IMR-90 (cell line): ENCODE results near the gene COL23A1. TPM values are rescaled to one million over a fixed set of nuclear protein-coding genes. Genes with fewer than 3 reads are reported as not detected.

ENCODE experiments used
- ATAC-seq: fragments of 200-7000 bp; cut with Tn5 transposase; 2 replicates; pipeline ENCODE4 v1.9.1; 2020; ENCODE audit warnings: low read depth, mild to moderate bottlenecking, moderate library complexity
- BruUV-seq: library from RNA; stranded (reverse); fragments of 400-500 nt; replicated peaks from 2 replicates; lab custom pipeline; 2021; lab: Mats Ljungman, UMichigan
- CTCF ChIA-PET: fragments of 300-600 bp; formaldehyde crosslinking; extraction: SDS; loops from one replicate; lab custom pipeline; 2021; ENCODE audit warnings: antibody characterized with exemption; lab: Yijun Ruan, JAX
- POLR2A ChIA-PET: fragments of 300-600 bp; sonication (Branson Sonifier 250); formaldehyde crosslinking; loops from one replicate; lab custom pipeline; 2022; ENCODE audit warnings: antibody characterized with exemption; ENCODE audit not compliant: unreplicated experiment; lab: Charles Lee
- DNase-seq: peaks from one replicate; pipeline ENCODE4 v3.0.0; 2013
- H2AFZ ChIP-seq: replicated peaks from 2 replicates; pipeline ENCODE3; 2013; ENCODE audit warnings: low read length, mild to moderate bottlenecking; ENCODE audit not compliant: poor library complexity
- H2AK5ac ChIP-seq: 2 replicates; pipeline ENCODE4 v1.6.1; 2013; ENCODE audit warnings: low read depth, low read length, inconsistent platforms
- H2AK9ac ChIP-seq: replicated peaks from 2 replicates; pipeline ENCODE3; 2013; ENCODE audit warnings: mild to moderate bottlenecking, low read depth, low read length, moderate library complexity; ENCODE audit not compliant: poor library complexity
- H2BK120ac ChIP-seq: 2 replicates; pipeline ENCODE4 v1.6.1; 2013; ENCODE audit warnings: low read depth, low read length, inconsistent platforms
- H2BK15ac ChIP-seq: 3 replicates; pipeline ENCODE4 v1.6.1; 2013; ENCODE audit warnings: low read depth, low read length, inconsistent platforms
- H2BK20ac ChIP-seq: 2 replicates; pipeline ENCODE4 v1.6.1; 2013; ENCODE audit warnings: low read depth, mild to moderate bottlenecking, inconsistent platforms, low read length, moderate library complexity
- H2BK5ac ChIP-seq: 2 replicates; pipeline ENCODE4 v1.6.1; 2013; ENCODE audit warnings: mild to moderate bottlenecking, low read depth, low read length, inconsistent platforms; ENCODE audit not compliant: poor library complexity, severe bottlenecking
- H3K14ac ChIP-seq: replicated peaks from 2 replicates; pipeline ENCODE4 v1.6.1; 2013; ENCODE audit warnings: low read depth, low read length, inconsistent platforms
- H3K18ac ChIP-seq: 2 replicates; pipeline ENCODE4 v1.6.1; 2013; ENCODE audit warnings: low read depth, low read length, control low read depth
- H3K23ac ChIP-seq: 2 replicates; pipeline ENCODE4 v1.6.1; 2013; ENCODE audit warnings: low read depth, low read length, inconsistent platforms
- H3K27ac ChIP-seq: 2 replicates; pipeline ENCODE4 v1.5.1; 2013; ENCODE audit warnings: mild to moderate bottlenecking, control low read depth, low read length; ENCODE audit not compliant: insufficient read depth
- H3K27me3 ChIP-seq: 2 replicates; pipeline ENCODE4 v1.6.1; 2013; ENCODE audit warnings: low read length; ENCODE audit not compliant: control insufficient read depth, insufficient read depth
- H3K36me3 ChIP-seq: 2 replicates; pipeline ENCODE4 v1.6.1; 2013; ENCODE audit warnings: low read length, mixed read lengths; ENCODE audit not compliant: control insufficient read depth, insufficient read depth
- H3K4ac ChIP-seq: 2 replicates; pipeline ENCODE4 v1.6.1; 2013; ENCODE audit warnings: low read depth, low read length, inconsistent platforms
- H3K4me1 ChIP-seq: 2 replicates; pipeline ENCODE4 v1.6.1; 2013; ENCODE audit warnings: low read length, mixed read lengths; ENCODE audit not compliant: control insufficient read depth, insufficient read depth
- H3K4me2 ChIP-seq: 2 replicates; pipeline ENCODE4 v1.6.1; 2013; ENCODE audit warnings: low read depth, mild to moderate bottlenecking, control low read depth, low read length, moderate library complexity
- H3K4me3 ChIP-seq: 2 replicates; pipeline ENCODE4 v1.5.1; 2013; ENCODE audit warnings: low read depth, mild to moderate bottlenecking, control low read depth, low read length, moderate library complexity; ENCODE audit not compliant: insufficient read depth
- H3K56ac ChIP-seq: 2 replicates; pipeline ENCODE4 v1.6.1; 2013; ENCODE audit warnings: low read length, inconsistent platforms; ENCODE audit not compliant: insufficient read depth; ENCODE audit errors: extremely low read depth
- H3K79me1 ChIP-seq, 2 experiments: 2 replicates each; pipeline ENCODE4 v1.6.1; 2013; ENCODE audit warnings: low read length in 2 of 2, inconsistent platforms in 1 of 2, low read depth in 1 of 2
- H3K9ac ChIP-seq: 2 replicates; pipeline ENCODE4 v1.6.1; 2013; ENCODE audit warnings: low read depth, low read length, control low read depth
- H3K9me1 ChIP-seq: 2 replicates; pipeline ENCODE4 v1.6.1; 2013; ENCODE audit warnings: low read length, inconsistent platforms; ENCODE audit not compliant: insufficient read depth
- H3K9me3 ChIP-seq: 2 replicates; pipeline ENCODE4 v1.6.1; 2013; ENCODE audit warnings: low read length; ENCODE audit not compliant: control insufficient read depth, insufficient read depth
- H4K20me1 ChIP-seq: 2 replicates; pipeline ENCODE4 v1.6.1; 2013; ENCODE audit warnings: low read length, inconsistent platforms; ENCODE audit not compliant: insufficient read depth
- H4K5ac ChIP-seq: 2 replicates; pipeline ENCODE4 v1.6.1; 2013; ENCODE audit warnings: mild to moderate bottlenecking, low read depth, low read length, control low read depth
- H4K8ac ChIP-seq, 2 experiments: 2 replicates each; pipeline ENCODE4 v1.6.1; 2013; ENCODE audit warnings: low read depth in 2 of 2, low read length in 2 of 2, control low read depth in 1 of 2, inconsistent platforms in 1 of 2
- H4K91ac ChIP-seq: 2 replicates; pipeline ENCODE4 v1.6.1; 2013; ENCODE audit warnings: low read depth, low read length, inconsistent platforms; ENCODE audit not compliant: insufficient read depth
- CHD1 ChIP-seq: IDR thresholded peaks from 2 replicates; pipeline ENCODE4 v1.6.1; 2012; ENCODE audit warnings: low read depth, low read length, improper control_type of control experiment
- FOS ChIP-seq: fragments of 150-350 bp; IDR thresholded peaks from 2 replicates; pipeline ENCODE4 v1.6.1; 2016; ENCODE audit warnings: low read depth, low read length
- NFE2L2 ChIP-seq: fragments of 150-350 bp; IDR thresholded peaks from 2 replicates; pipeline ENCODE4 v1.6.1; 2016; ENCODE audit warnings: low read depth, mild to moderate bottlenecking, low read length
- POLR2A ChIP-seq: IDR thresholded peaks from 2 replicates; pipeline ENCODE4 v1.6.1; 2012; ENCODE audit warnings: mild to moderate bottlenecking, low read depth, low read length
- RAD21 ChIP-seq: IDR thresholded peaks from 2 replicates; pipeline ENCODE4 v1.6.1; 2012; ENCODE audit warnings: low read length, improper control_type of control experiment
- RCOR1 ChIP-seq: IDR thresholded peaks from 2 replicates; pipeline ENCODE4 v1.6.1; 2012; ENCODE audit warnings: mild to moderate bottlenecking, low read length, improper control_type of control experiment; ENCODE audit not compliant: insufficient replicate concordance
- WGBS, 2 experiments: methylation state at CpG; one replicate each; pipeline versions ENCODE4 v1.1.5 to v1.1.7; 2013; ENCODE audit warnings: missing lambda C conversion rate in 2 of 2; ENCODE audit not compliant: insufficient read length in 1 of 2; ENCODE audit errors: extremely low coverage in 2 of 2; 5-methylcytosine and 5-hydroxymethylcytosine counted together
- dilution Hi-C: fragments of 300-500 bp; cut with HindIII; formaldehyde crosslinking; loops from one replicate; pipeline ENCODE4 v1.14.3; 2018; ENCODE audit warnings: low sequenced_read_pairs; ENCODE audit not compliant: unreplicated experiment
- in situ Hi-C: fragments of 300-500 bp; cut with MboI; formaldehyde crosslinking; loops from 3 replicates; pipeline ENCODE4 v1.14.3; 2019; ENCODE audit warnings: low sequenced_read_pairs, inconsistent platforms, mixed read lengths
- intact Hi-C: fragments of 100-400 bp; cut with micrococcal nuclease; formaldehyde crosslinking; loops from 2 replicates; pipeline ENCODE4 v1.10.0; 2022
- polyA plus RNA-seq, 3 experiments: library from polyadenylated mRNA; depleted of rRNA; stranded (reverse); fragments of >200 nt; gene quantifications; 2 replicates each; pipeline ENCODE4 v1.2.3, GENCODE V29; 2012; ENCODE audit warnings: low replicate concordance in 1 of 3
- total RNA-seq: library from RNA; depleted of rRNA; stranded (reverse); fragments of >200 nt; gene quantifications from 2 replicates; pipeline ENCODE4 v1.2.3, GENCODE V29; 2012
- TF ChIP-seq, protein P1 (sequence below): conservative IDR thresholded peaks from 2 replicates; pipeline ENCODE4 v1.5.1; 2012; ENCODE audit warnings: mild to moderate bottlenecking, low read depth, low read length, improper control_type of control experiment

Gene COL23A1
- total and polyA plus RNA-seq, 2 of the 4 experiments (the other 2 are of a cell fraction) = not detected

DNA sequence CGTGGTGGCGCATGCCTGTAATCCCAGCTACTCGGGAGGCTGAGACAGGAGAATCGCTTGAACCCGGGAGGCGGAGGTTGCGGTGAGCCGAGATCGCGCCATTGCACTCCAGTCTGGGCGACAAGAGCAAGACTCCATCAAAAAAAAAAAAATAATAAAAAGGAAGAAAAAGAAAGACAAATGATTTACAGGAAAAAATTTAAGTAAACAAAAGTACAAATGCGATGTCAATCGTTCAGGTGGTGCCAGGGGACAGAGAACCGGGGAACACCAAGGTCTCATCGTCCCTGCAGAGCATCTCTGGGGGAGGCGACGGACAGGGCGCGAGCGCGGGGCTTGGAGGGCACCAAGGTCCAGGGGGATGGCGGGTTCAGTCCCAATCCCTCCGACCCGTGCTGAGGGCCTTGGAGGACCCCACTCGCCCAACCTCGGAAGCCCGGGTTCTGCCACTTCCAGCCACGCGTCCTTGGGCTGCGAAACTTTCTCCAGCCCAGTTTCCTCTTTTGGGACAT, 386.5 kb downstream of the COL23A1 start (continued):
- TF ChIP-seq, protein P1, sequence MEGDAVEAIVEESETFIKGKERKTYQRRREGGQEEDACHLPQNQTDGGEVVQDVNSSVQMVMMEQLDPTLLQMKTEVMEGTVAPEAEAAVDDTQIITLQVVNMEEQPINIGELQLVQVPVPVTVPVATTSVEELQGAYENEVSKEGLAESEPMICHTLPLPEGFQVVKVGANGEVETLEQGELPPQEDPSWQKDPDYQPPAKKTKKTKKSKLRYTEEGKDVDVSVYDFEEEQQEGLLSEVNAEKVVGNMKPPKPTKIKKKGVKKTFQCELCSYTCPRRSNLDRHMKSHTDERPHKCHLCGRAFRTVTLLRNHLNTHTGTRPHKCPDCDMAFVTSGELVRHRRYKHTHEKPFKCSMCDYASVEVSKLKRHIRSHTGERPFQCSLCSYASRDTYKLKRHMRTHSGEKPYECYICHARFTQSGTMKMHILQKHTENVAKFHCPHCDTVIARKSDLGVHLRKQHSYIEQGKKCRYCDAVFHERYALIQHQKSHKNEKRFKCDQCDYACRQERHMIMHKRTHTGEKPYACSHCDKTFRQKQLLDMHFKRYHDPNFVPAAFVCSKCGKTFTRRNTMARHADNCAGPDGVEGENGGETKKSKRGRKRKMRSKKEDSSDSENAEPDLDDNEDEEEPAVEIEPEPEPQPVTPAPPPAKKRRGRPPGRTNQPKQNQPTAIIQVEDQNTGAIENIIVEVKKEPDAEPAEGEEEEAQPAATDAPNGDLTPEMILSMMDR = no peak
- no peak for TF ChIP-seq POLR2A

DNA sequence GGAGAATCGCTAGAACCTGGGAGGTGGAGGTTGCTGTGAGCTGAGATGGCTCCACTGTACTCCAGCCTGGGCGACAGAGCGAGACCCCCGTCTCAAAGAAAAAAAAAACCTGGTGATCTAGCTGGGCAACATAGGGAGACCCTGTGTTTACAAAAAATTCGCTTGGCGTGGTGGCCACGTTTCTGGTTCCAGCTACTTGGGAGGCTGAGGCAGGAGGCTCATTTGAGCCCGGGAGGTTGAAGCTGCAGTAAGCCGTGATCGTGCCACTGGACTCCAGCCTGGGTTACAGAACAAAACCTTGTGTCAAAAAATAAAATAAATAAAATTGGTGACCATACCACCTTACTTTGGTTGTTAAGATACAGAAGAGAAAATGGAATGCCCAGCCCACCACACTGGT, 387.7 kb downstream of the COL23A1 start:
- dilution Hi-C loops = no loop called here

More for the DNA sequence above, 387.7 kb downstream of the COL23A1 start:
- POLR2A ChIA-PET = no interaction called here
- no peak overlapping the region for H2BK120ac ChIP-seq
- H2AK5ac ChIP-seq = no peak overlapping the region
- H2BK15ac ChIP-seq = no peak overlapping the region
- ATAC-seq (no peak), DNase-seq (no peak)
- H4K20me1 ChIP-seq = peaks cover 24% of the 10 kb centered on the region
- no peak overlapping the region for H3K27ac ChIP-seq
- no peak overlapping the region for H3K56ac ChIP-seq
- H2BK20ac ChIP-seq = no peak overlapping the region
- no peak overlapping the region for H3K4me2 ChIP-seq
- H3K4ac ChIP-seq = no peak overlapping the region
- no peak overlapping the region for H2AK9ac ChIP-seq
- peaks cover 15% of the 10 kb centered on the region for H3K36me3 ChIP-seq
- H3K9ac ChIP-seq = no peak overlapping the region
- CTCF ChIA-PET = no interaction called here
- no TSS peak for BruUV-seq
- H3K4me1 ChIP-seq = peaks cover 11% of the 10 kb centered on the region
- H3K9me1 ChIP-seq = peaks cover 16% of the 10 kb centered on the region
- H2BK5ac ChIP-seq = no peak overlapping the region
- H3K27me3 ChIP-seq = no peaks in the 10 kb centered on the region
- WGBS, 2 experiments = 96% methylated on average over 4 of the region's 10 CpGs; no CpG with 5 or more reads in 1 of the 2 experiments
- no peaks in the 10 kb centered on the region for H3K9me3 ChIP-seq
- H4K5ac ChIP-seq = no peak overlapping the region
- intact Hi-C loops (no loop called here), in situ Hi-C loops (no loop called here)
- no peak overlapping the region for H3K23ac ChIP-seq
- no peak overlapping the region for H2AFZ ChIP-seq
- H4K8ac ChIP-seq = no peak overlapping the region
- TF ChIP-seq RCOR1 (no peak), NFE2L2 (no peak), RAD21 (no peak), FOS (no peak), CHD1 (no peak)
- TF ChIP-seq, protein P1 = no peak
- no peak overlapping the region for H4K91ac ChIP-seq
- H3K79me1 ChIP-seq = peaks cover 0 to 28% of the 10 kb centered on the region in 2 experiments; a peak in 2 of 4 replicates
- H3K18ac ChIP-seq = no peak overlapping the region
- H3K4me3 ChIP-seq = no peak overlapping the region
- no peak overlapping the region for H3K14ac ChIP-seq
